ENCODE measurements around the gene PRKCZ.
"Not testable (repeated sequence)": the region's sequence is repeated elsewhere in the genome, so short reads cannot be mapped to it uniquely, and the experiment has no call there.

PRKCZ gene

DNA sequence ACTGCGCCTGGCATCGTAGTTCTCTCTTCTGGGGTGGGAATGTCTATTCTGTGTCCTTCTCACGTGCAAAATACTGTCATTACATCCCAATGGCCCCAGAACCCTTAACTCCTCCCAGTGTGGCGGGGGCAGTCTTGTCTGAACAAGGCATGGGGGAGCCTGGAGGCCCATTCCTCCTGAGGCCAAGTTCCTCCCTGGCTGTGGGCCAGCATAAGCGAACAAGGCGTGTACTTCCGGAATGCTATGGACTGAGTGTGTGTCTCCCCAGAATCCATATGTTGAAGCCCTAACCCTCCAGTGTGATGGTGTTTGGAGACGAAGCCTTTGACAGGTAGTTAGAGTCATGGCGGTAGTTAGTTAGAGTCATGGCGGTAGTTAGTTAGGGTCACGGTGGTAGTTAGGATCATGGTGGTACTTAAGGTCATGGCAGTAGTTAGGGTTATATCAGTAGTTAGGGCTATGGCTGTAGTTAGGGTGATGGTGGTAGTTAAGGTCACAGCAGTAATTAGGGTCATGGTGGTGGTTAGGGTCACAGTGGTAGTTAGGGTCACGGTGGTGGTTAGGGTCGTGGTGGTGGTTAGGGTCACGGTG is 71.0 kb downstream of the PRKCZ start:
- ATAC-seq (peak; percentile 32), DNase-seq (no peak)

DNA sequence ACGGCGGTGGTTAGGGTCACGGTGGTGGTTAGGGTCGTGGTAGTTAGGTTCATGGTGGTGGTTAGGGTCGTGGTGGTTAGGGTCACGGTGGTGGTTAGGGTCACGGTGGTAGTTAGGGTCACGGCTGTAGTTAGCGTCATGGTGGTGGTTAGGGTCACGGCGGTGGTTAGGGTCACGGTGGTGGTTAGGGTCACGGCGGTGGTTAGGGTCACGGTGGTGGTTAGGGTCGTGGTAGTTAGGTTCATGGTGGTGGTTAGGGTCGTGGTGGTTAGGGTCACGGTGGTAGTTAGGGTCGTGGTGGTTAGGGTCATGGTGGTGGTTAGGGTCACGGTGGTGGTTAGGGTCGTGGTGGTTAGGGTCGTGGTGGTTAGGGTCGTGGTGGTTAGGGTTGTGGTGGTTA is 71.6 kb downstream of the PRKCZ start:
- DNase-seq, ATAC-seq: not testable (repeated sequence)

DNA sequence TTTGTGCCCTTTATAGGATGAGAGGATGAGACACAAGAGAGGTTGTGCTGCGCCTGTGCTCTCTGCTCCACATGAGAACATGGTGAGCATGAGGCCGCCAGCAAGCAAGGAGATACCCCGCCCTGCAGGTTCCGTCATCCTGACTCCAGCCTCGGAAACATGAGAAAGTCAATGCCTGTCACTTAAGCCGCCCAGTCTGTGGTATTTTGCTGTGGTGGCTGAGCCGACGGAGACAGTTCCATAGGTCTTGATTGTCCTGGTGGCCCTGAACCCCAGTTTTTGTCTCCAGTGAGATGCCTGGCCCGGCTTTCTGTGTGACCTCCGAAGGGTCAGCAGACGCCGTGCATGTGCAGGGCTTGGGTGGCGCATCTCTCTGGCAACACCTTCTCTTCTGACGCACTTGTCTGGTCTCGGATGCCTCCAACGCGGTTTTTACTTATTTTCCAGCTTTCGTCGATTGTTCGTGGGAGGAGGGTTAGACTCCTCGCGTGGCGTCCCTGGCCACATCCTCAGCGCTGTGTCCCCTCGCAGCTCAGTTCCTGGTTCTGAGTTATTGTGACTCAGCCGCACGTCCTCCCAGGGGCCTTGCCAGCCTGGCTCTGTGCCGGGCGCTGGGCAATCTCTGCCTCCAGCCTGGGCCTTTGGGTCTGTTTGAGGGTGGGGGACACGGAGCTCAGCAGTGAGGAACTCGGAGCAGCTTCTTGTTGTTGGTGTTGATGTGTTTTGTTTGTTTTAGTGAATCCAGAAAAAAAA is 74.4 kb downstream of the PRKCZ start:
- no peak for DNase-seq
- no peak for ATAC-seq

- no peak for DNase-seq
- no peak for ATAC-seq
Observed at GRCh38 chr1:2125350-2126211, 75.4 kb downstream of the PRKCZ start.

GRCh38 chr1:2126331-2127186 is 76.3 kb downstream of the PRKCZ start:
- DNase-seq = no peak
- ATAC-seq = peak; percentile 28

- DNase-seq = no peak
- peak; percentile 24 for ATAC-seq
Observed at GRCh38 chr1:2127187-2128145, 77.3 kb downstream of the PRKCZ start.

DNA sequence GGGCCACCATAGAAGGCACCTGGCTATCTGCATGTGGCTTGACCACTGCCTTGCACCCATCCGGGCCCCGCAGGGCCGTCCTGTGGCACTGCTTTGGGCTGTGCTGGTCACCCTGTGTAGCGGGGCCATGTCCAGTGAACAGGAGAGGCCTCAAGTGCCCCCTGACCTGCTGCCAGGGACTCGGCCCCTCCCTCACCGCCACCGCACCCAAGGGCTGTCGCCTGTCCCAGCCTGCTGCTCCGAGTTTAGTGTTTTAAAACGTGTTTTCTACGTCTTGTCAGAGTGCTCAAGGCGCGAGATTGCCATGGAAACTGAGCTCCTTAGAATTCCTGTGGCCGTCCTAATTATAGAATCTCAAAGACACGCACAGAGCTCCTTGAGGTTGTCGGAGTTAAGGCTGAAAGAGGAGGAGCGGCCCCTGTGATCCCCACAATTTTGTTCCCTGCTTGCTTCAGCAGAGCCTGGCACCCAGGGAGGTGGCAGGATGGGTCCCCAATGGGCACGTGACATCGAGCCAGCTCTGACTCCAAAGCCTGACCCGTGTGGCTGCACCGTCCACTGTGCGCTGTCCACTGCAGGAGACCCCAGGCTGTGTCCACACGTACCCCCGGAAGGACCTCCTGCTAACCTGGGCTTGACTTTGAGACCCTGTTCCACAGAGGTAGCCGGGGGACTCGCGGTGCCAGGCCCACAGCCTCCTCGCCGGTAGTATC is 78.1 kb downstream of the PRKCZ start:
- no peak for ATAC-seq
- no peak for DNase-seq

GRCh38 chr1:2129256-2129943 is 79.2 kb downstream of the PRKCZ start:
- ATAC-seq = no peak
- DNase-seq = no peak

GRCh38 chr1:2130156-2130555 is 79.9 kb downstream of the PRKCZ start:
- DNase-seq (no peak), ATAC-seq (no peak)

DNA sequence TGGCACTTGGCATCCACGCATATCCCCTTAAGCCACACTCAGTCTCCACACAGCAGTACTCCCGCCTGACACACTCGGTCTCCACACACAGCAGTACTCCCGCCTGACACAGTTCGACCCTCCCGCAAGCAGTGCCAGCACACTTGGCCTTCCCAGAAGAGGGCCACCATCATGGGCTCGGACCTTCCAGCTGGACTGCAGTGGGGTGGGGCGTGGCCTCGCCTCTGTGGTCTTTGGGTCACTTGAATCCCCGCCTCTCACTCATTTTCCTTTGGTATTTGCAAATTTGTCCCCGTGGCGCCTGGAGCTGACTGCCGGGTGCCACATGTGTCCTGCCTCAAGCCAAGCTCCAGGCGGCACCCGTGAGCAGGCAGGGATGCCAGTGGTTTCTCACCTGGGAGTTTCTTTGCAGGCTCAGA is 80.7 kb downstream of the PRKCZ start:
- DNase-seq = no peak
- ATAC-seq = no peak

GRCh38 chr1:2132222-2133038 is 82.2 kb downstream of the PRKCZ start:
- ATAC-seq (no peak), DNase-seq (peak; percentile 43)

- DNase-seq (peak; percentile 98), ATAC-seq (peak; percentile 94)
Observed at GRCh38 chr1:2133039-2133878, 83.0 kb downstream of the PRKCZ start.

- DNase-seq = no peak
- no peak for ATAC-seq
Observed at GRCh38 chr1:2133879-2134215, 83.6 kb downstream of the PRKCZ start.

GRCh38 chr1:2134266-2134620 is 84.0 kb downstream of the PRKCZ start:
- no peak for DNase-seq
- no peak for ATAC-seq

GRCh38 chr1:2134621-2135307 is 84.6 kb downstream of the PRKCZ start:
- ATAC-seq (no peak), DNase-seq (no peak)

- DNase-seq (no peak), ATAC-seq (no peak)
Observed at GRCh38 chr1:2135441-2135841, 85.2 kb downstream of the PRKCZ start.

DNA sequence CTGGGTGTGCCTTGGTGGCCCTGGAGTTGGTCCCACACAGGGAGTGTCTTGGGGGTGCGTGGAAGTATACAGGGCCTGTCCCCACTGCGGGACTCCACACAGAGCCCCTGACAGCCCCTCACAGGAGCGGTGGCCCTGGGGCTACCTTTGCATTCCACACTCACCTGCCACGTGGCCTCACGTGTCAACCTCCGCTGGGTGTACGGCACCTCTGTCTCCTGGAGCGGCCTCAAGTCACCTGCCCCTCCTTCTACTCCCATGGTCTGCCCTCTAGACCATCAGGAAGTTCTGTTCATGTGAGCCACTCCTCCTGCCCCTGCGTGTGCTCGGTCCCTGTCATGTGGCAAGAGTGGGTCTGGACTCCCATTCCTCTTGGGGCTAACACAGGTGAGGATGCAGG is 85.7 kb downstream of the PRKCZ start:
- ATAC-seq (no peak), DNase-seq (no peak)

Measured in stimulated activated naive CD8-positive, alpha-beta T cell treated with anti-CD3 and anti-CD28 coated beads, Interleukin-15, Interleukin-2, amounts not matched to agents 100 U/mL and 50 U/mL, for 24 hours (primary cell).